Gastrocnemius medialis (tissue), 4 donors: ENCODE measurements around the gene IDH3A.

Experiments
- POLR2A ChIP-seq, 2 donors: fragments of 450-650 bp; IDR thresholded peaks; one replicate each; pipeline ENCODE4 v1.6.1; 2017; ENCODE audit warnings: antibody characterized with exemption in 2 of 2, mild to moderate bottlenecking in 2 of 2, moderate library complexity in 2 of 2
- TF ChIP-seq, protein P1 (sequence below), 5 experiments: fragments of 450-650 bp in 3 of 5; fragments of 200-600 bp in 2 of 5; sonication (generic) in 2 of 5; IDR thresholded peaks in 4 of 5; conservative IDR thresholded peaks in 1 of 5; 1 replicate in 4 of 5; 2 replicates in 1 of 5; pipeline ENCODE4 v1.5.1; 2016 to 2019; ENCODE audit warnings: antibody characterized with exemption in 5 of 5, mild to moderate bottlenecking in 3 of 5, moderate library complexity in 3 of 5

GRCh38 chr15:78212008-78212407, 62.8 kb downstream of the IDH3A start:
- TF ChIP-seq, protein P1, sequence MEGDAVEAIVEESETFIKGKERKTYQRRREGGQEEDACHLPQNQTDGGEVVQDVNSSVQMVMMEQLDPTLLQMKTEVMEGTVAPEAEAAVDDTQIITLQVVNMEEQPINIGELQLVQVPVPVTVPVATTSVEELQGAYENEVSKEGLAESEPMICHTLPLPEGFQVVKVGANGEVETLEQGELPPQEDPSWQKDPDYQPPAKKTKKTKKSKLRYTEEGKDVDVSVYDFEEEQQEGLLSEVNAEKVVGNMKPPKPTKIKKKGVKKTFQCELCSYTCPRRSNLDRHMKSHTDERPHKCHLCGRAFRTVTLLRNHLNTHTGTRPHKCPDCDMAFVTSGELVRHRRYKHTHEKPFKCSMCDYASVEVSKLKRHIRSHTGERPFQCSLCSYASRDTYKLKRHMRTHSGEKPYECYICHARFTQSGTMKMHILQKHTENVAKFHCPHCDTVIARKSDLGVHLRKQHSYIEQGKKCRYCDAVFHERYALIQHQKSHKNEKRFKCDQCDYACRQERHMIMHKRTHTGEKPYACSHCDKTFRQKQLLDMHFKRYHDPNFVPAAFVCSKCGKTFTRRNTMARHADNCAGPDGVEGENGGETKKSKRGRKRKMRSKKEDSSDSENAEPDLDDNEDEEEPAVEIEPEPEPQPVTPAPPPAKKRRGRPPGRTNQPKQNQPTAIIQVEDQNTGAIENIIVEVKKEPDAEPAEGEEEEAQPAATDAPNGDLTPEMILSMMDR (IDR thresholded peaks at IDR 0.05 in 4 of 5, conservative IDR thresholded peaks at IDR 0.05 in 1 of 5) = no peak
- no peak for TF ChIP-seq POLR2A (IDR thresholded peaks at IDR 0.05)
